Endometrial microvascular endothelial cells (primary cell): ENCODE data around the gene MYDGF. TPM values are rescaled to one million over a fixed set of nuclear protein-coding genes. Genes with fewer than 3 reads are reported as not detected.
"Not testable (repeated sequence)": the region's sequence is repeated elsewhere in the genome, so short reads cannot be mapped to it uniquely, and the experiment has no call there.

ENCODE experiments used
- in situ Hi-C: cut with HindIII; loops from 2 replicates; pipeline ENCODE4 v1.10.0; 2017; ENCODE audit warnings: low sequenced_read_pairs, low pct_unique_long_range_greater_than_20kb; ENCODE audit errors: inconsistent ontology term
- total RNA-seq: library from RNA; depleted of rRNA; stranded (reverse); fragments of >200 nt; gene quantifications from one replicate; pipeline ENCODE4 v1.2.3, GENCODE V29; 2015; ENCODE audit errors: inconsistent ontology term

The MYDGF gene
- total RNA-seq, 1 donor from 2014 or later, result 130 TPM

GRCh38 chr19:4680021-4680420 is 9.9 kb upstream of the MYDGF start:
- in situ Hi-C loops, result not testable (repeated sequence)

- in situ Hi-C loops, result no loop called here
These were observed 9.0 kb upstream of the MYDGF start for GRCh38 chr19:4678881-4679790.

GRCh38 chr19:4676955-4677731 is 7.0 kb upstream of the MYDGF start:
- in situ Hi-C loops, result no loop called here

GRCh38 chr19:4675346-4675745 is 5.2 kb upstream of the MYDGF start:
- in situ Hi-C loops, result no loop called here

GRCh38 chr19:4673726-4674125 is 3.6 kb upstream of the MYDGF start:
- in situ Hi-C loops, result no loop called here

- in situ Hi-C loops, result no loop called here
These were observed 3.1 kb upstream of the MYDGF start for GRCh38 chr19:4673216-4673615.

GRCh38 chr19:4671185-4671851 is 1.2 kb upstream of the MYDGF start:
- in situ Hi-C loops, result no loop called here

- in situ Hi-C loops, result no loop called here
These were observed 5.5 kb downstream of the MYDGF start for GRCh38 chr19:4664642-4665041.

- in situ Hi-C loops, result no loop called here
These were observed 7.3 kb downstream of the MYDGF start for GRCh38 chr19:4662812-4663211.

GRCh38 chr19:4662020-4662695 is 8.0 kb downstream of the MYDGF start:
- in situ Hi-C loops, result no loop called here

- in situ Hi-C loops, result no loop called here
These were observed 9.1 kb downstream of the MYDGF start for GRCh38 chr19:4660993-4661392.

- in situ Hi-C loops, result no loop called here
These were observed 9.9 kb downstream of the MYDGF start for GRCh38 chr19:4660181-4660791.

- in situ Hi-C loops, result no loop called here
These were observed 12.3 kb downstream of the MYDGF start for GRCh38 chr19:4657835-4658234.

- in situ Hi-C loops, result no loop called here
These were observed 12.9 kb downstream of the MYDGF start for GRCh38 chr19:4657262-4657661.

- in situ Hi-C loops, result no loop called here
These were observed 14.0 kb downstream of the MYDGF start for GRCh38 chr19:4656102-4656501.

- in situ Hi-C loops, result no loop called here
These were observed 15.4 kb downstream of the MYDGF start for GRCh38 chr19:4654437-4655361.

GRCh38 chr19:4653793-4654436 is 16.2 kb downstream of the MYDGF start:
- in situ Hi-C loops, result no loop called here
